HepG2 (cell line): ENCODE results near the gene MYH7B. TPM values are rescaled to one million over a fixed set of nuclear protein-coding genes. Genes with fewer than 3 reads are reported as not detected.

Experiments used
- BORCS8-MEF2B ChIP-seq: sonication (generic); formaldehyde crosslinking; IDR thresholded peaks from 2 replicates; pipeline ENCODE4 v1.8.0; 2022; ENCODE audit warnings: mild to moderate bottlenecking, missing genetic modification reagents
- FOXC1 ChIP-seq: sonication (generic); formaldehyde crosslinking; IDR thresholded peaks from 2 replicates; pipeline ENCODE4 v1.8.0; 2022; ENCODE audit warnings: mild to moderate bottlenecking, missing genetic modification reagents, borderline replicate concordance
- HDAC2 ChIP-seq: sonication (generic); formaldehyde crosslinking; IDR thresholded peaks from 2 replicates; pipeline ENCODE4 v1.4.0; 2020; ENCODE audit warnings: missing genetic modification reagents
- HNF4G ChIP-seq, 2 experiments: sonication (generic) in 1 of 2; formaldehyde crosslinking in 1 of 2; IDR thresholded peaks; 2 replicates each; pipeline versions ENCODE4 v1.4.0 to v1.6.1; 2011 to 2020; ENCODE audit warnings: borderline replicate concordance in 2 of 2, low read depth in 2 of 2, mild to moderate bottlenecking in 2 of 2, low read length in 1 of 2, missing genetic modification reagents in 1 of 2, moderate library complexity in 1 of 2
- NCOR1 ChIP-seq: fragments of 200-600 bp; sonication (generic); IDR thresholded peaks from 2 replicates; pipeline ENCODE4 v1.7.0; 2017; ENCODE audit warnings: antibody characterized with exemption, low read length, borderline replicate concordance
- SALL2 ChIP-seq: sonication (generic); formaldehyde crosslinking; IDR thresholded peaks from 2 replicates; pipeline ENCODE4 v1.8.1; 2023; ENCODE audit warnings: mild to moderate bottlenecking, missing genetic modification reagents, inconsistent platforms
- ZNF138 ChIP-seq: sonication (generic); formaldehyde crosslinking; IDR thresholded peaks from 2 replicates; pipeline ENCODE4 v1.5.0; 2020; ENCODE audit warnings: mild to moderate bottlenecking, low read depth, missing genetic modification reagents
- ZNF224 ChIP-seq: sonication (generic); formaldehyde crosslinking; IDR thresholded peaks from 2 replicates; pipeline ENCODE4 v1.5.0; 2020; ENCODE audit warnings: mild to moderate bottlenecking, missing genetic modification reagents
- ZNF430 ChIP-seq: sonication (generic); formaldehyde crosslinking; IDR thresholded peaks from 2 replicates; pipeline ENCODE4 v1.9.0; 2021; ENCODE audit warnings: mild to moderate bottlenecking, missing genetic modification reagents
- ZNF468 ChIP-seq: sonication (generic); formaldehyde crosslinking; IDR thresholded peaks from 2 replicates; pipeline ENCODE4 v1.8.0; 2022; ENCODE audit warnings: mild to moderate bottlenecking, moderate library complexity, missing genetic modification reagents
- polyA plus RNA-seq, 8 experiments: library from polyadenylated mRNA; depleted of rRNA in 3 of 8; stranded (reverse) in 7 of 8; unstranded in 1 of 8; fragments of >200 nt; fragmentation: Illumina TruSeq in 4 of 8; extraction: Trizol in 4 of 8; gene quantifications; 2 replicates each; pipeline versions ENCODE4 v1.2.1 to v1.2.3, GENCODE V29; 2011 to 2016; ENCODE audit warnings: low read depth in 4 of 8, missing spikeins in 1 of 8, mixed read lengths in 1 of 8; ENCODE audit not compliant: insufficient read depth in 1 of 8
- total RNA-seq, 5 experiments: library from RNA; depleted of rRNA; stranded (reverse); fragments of >200 nt; fragmentation: Illumina TruSeq; extraction: Trizol; gene quantifications; 2 replicates each; pipeline ENCODE4 v1.2.3, GENCODE V29; 2016; ENCODE audit warnings: low read depth in 1 of 5
- TF ChIP-seq, protein P1 (sequence below): sonication (generic); formaldehyde crosslinking; IDR thresholded peaks from 2 replicates; pipeline ENCODE4 v1.8.0; 2023; ENCODE audit warnings: mild to moderate bottlenecking, missing genetic modification reagents
- TF ChIP-seq, protein P2 (sequence below): sonication (generic); formaldehyde crosslinking; IDR thresholded peaks from 2 replicates; pipeline ENCODE4 v1.4.0; 2020; ENCODE audit warnings: missing genetic modification reagents
- TF ChIP-seq, protein P3 (sequence below): sonication (generic); formaldehyde crosslinking; IDR thresholded peaks from 2 replicates; pipeline ENCODE4 v1.5.0; 2020; ENCODE audit warnings: mild to moderate bottlenecking, missing genetic modification reagents
- TF ChIP-seq, protein P4 (sequence below): sonication (generic); formaldehyde crosslinking; IDR thresholded peaks from 2 replicates; pipeline ENCODE4 v1.8.1; 2023; ENCODE audit warnings: missing genetic modification reagents, mild to moderate bottlenecking, borderline replicate concordance
- TF ChIP-seq, protein P5 (sequence below): sonication (generic); formaldehyde crosslinking; IDR thresholded peaks from 2 replicates; pipeline ENCODE4 v1.9.0; 2022; ENCODE audit warnings: missing genetic modification reagents, mild to moderate bottlenecking, borderline replicate concordance
- TF ChIP-seq, protein P6 (sequence below): sonication (generic); formaldehyde crosslinking; IDR thresholded peaks from 2 replicates; pipeline ENCODE4 v1.5.1; 2020; ENCODE audit warnings: mild to moderate bottlenecking, missing genetic modification reagents, borderline replicate concordance
- TF ChIP-seq, protein P7 (sequence below): sonication (generic); formaldehyde crosslinking; IDR thresholded peaks from 2 replicates; pipeline ENCODE4 v1.5.0; 2020; ENCODE audit warnings: mild to moderate bottlenecking, missing genetic modification reagents, moderate library complexity

MYH7B gene
- total and polyA plus RNA-seq, 2 of the 13 experiments (the other 11 are each of a cell fraction or from before 2014, with no cell fraction given), result 0.05 to 0.20 TPM

DNA sequence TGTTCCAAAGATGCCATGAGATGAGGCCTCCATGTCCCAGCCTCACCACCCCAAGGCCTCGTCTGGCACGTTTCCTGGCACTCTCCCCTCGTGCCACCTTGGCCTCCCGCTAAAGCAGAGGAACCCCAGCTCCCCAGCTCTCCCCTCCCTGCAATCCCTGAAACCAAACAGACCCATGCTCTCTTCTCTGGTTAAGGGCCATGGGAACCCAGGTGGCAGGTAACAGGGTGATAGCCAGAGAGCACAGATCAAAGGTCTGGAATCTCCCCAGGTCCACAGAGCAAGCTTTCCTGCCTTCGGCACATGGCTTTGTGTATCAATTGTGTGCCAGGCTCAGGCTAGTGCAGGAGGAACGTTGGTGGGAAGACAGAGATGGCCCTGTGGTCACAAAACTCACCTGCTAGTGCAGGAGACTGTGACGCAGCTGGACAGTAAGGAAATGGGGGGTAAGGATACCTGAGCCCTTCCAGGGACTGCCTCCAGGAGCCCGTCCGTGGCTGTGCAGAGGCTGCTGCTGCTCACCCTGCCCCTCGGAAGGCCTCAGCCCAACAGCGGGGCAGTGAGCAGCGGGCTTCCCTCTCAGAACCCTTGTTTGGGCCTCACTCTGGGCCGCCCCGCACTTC is 39.0 kb downstream of the MYH7B start (continued):
- TF ChIP-seq ZNF430 (CRISPR knock-in tag) (peak; percentile 90), SALL2 (CRISPR knock-in tag) (no peak), FOXC1 (CRISPR knock-in tag) (peak; percentile 74), ZNF468 (CRISPR knock-in tag) (no peak), NCOR1 (0 out of 2 replicates have a peak, but pooled peaks have one; percentile 18), BORCS8-MEF2B (CRISPR knock-in tag) (peak; percentile 62; the same call in 1 of the 2 replicates), HNF4G (IDR thresholded peaks at IDR 0.05; ENCODE audit: borderline replicate concordance, low read depth, low read length) (peak; percentile 90), HNF4G (CRISPR knock-in tag; IDR thresholded peaks at IDR 0.05; ENCODE audit: borderline replicate concordance, low read depth) (peak; percentile 75; the same call in 1 of the 2 replicates), ZNF138 (no peak), ZNF224 (0 out of 2 replicates have a peak, but pooled peaks have one; percentile 4), HDAC2 (CRISPR knock-in tag) (0 out of 2 replicates have a peak, but pooled peaks have one; percentile 14)
- TF ChIP-seq, protein P1, sequence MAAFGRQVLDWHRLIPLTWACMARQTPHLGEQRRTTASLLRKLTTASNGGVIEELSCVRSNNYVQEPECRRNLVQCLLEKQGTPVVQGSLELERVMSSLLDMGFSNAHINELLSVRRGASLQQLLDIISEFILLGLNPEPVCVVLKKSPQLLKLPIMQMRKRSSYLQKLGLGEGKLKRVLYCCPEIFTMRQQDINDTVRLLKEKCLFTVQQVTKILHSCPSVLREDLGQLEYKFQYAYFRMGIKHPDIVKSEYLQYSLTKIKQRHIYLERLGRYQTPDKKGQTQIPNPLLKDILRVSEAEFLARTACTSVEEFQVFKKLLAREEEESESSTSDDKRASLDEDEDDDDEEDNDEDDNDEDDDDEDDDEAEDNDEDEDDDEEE (CRISPR knock-in tag), result 0 out of 2 replicates have a peak, but pooled peaks have one; percentile 33
- TF ChIP-seq, protein P2, sequence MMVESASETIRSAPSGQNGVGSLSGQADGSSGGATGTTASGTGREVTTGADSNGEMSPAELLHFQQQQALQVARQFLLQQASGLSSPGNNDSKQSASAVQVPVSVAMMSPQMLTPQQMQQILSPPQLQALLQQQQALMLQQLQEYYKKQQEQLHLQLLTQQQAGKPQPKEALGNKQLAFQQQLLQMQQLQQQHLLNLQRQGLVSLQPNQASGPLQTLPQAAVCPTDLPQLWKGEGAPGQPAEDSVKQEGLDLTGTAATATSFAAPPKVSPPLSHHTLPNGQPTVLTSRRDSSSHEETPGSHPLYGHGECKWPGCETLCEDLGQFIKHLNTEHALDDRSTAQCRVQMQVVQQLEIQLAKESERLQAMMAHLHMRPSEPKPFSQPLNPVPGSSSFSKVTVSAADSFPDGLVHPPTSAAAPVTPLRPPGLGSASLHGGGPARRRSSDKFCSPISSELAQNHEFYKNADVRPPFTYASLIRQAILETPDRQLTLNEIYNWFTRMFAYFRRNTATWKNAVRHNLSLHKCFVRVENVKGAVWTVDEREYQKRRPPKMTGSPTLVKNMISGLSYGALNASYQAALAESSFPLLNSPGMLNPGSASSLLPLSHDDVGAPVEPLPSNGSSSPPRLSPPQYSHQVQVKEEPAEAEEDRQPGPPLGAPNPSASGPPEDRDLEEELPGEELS (CRISPR knock-in tag), result no peak
- TF ChIP-seq, protein P3, sequence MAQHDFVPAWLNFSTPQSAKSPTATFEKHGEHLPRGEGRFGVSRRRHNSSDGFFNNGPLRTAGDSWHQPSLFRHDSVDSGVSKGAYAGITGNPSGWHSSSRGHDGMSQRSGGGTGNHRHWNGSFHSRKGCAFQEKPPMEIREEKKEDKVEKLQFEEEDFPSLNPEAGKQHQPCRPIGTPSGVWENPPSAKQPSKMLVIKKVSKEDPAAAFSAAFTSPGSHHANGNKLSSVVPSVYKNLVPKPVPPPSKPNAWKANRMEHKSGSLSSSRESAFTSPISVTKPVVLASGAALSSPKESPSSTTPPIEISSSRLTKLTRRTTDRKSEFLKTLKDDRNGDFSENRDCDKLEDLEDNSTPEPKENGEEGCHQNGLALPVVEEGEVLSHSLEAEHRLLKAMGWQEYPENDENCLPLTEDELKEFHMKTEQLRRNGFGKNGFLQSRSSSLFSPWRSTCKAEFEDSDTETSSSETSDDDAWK, result no peak
- TF ChIP-seq, protein P4, sequence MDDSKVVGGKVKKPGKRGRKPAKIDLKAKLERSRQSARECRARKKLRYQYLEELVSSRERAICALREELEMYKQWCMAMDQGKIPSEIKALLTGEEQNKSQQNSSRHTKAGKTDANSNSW (CRISPR knock-in tag), result no peak
- TF ChIP-seq, protein P5, sequence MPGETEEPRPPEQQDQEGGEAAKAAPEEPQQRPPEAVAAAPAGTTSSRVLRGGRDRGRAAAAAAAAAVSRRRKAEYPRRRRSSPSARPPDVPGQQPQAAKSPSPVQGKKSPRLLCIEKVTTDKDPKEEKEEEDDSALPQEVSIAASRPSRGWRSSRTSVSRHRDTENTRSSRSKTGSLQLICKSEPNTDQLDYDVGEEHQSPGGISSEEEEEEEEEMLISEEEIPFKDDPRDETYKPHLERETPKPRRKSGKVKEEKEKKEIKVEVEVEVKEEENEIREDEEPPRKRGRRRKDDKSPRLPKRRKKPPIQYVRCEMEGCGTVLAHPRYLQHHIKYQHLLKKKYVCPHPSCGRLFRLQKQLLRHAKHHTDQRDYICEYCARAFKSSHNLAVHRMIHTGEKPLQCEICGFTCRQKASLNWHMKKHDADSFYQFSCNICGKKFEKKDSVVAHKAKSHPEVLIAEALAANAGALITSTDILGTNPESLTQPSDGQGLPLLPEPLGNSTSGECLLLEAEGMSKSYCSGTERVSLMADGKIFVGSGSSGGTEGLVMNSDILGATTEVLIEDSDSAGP (CRISPR knock-in tag), result peak; percentile 57; the same call in 1 of the 2 replicates
- TF ChIP-seq, protein P6, sequence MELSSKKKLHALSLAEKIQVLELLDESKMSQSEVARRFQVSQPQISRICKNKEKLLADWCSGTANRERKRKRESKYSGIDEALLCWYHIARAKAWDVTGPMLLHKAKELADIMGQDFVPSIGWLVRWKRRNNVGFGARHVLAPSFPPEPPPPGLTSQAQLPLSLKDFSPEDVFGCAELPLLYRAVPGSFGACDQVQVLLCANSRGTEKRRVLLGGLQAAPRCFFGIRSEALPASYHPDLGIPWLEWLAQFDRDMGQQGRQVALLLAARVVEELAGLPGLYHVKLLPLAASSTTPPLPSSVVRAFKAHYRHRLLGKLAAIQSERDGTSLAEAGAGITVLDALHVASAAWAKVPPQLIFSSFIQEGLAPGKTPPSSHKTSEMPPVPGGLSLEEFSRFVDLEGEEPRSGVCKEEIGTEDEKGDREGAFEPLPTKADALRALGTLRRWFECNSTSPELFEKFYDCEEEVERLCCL (CRISPR knock-in tag), result no peak
- TF ChIP-seq, protein P7, sequence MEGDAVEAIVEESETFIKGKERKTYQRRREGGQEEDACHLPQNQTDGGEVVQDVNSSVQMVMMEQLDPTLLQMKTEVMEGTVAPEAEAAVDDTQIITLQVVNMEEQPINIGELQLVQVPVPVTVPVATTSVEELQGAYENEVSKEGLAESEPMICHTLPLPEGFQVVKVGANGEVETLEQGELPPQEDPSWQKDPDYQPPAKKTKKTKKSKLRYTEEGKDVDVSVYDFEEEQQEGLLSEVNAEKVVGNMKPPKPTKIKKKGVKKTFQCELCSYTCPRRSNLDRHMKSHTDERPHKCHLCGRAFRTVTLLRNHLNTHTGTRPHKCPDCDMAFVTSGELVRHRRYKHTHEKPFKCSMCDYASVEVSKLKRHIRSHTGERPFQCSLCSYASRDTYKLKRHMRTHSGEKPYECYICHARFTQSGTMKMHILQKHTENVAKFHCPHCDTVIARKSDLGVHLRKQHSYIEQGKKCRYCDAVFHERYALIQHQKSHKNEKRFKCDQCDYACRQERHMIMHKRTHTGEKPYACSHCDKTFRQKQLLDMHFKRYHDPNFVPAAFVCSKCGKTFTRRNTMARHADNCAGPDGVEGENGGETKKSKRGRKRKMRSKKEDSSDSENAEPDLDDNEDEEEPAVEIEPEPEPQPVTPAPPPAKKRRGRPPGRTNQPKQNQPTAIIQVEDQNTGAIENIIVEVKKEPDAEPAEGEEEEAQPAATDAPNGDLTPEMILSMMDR (CRISPR knock-in tag), result 0 out of 2 replicates have a peak, but pooled peaks have one; percentile 3
